ENCODE measurements around the gene PLEKHM2. TPM values are rescaled to one million over a fixed set of nuclear protein-coding genes. Genes with fewer than 3 reads are reported as not detected.

Gene PLEKHM2
- total RNA-seq, 2 experiments from 2014 or later: 48.2 to 50.1 TPM

- no peaks in the 10 kb centered on the region for H3K9me3 Mint-ChIP-seq (ENCODE audit: low read depth)
- H3K4me3 Mint-ChIP-seq: no peak overlapping the region
- H3K4me1 Mint-ChIP-seq: no peaks in the 10 kb centered on the region
- H3K27me3 Mint-ChIP-seq: peaks cover 6% of the 10 kb centered on the region
- DNase-seq (no peak), ATAC-seq (no peak)
- no peaks in the 10 kb centered on the region for H3K36me3 Mint-ChIP-seq (ENCODE audit: low read depth)
- CTCF ChIA-PET: interaction anchor here (0.6 to 0.8 kb wide), 2 partner anchors 9 to 13 kb away, joined by 3 to 4 read pairs; no protein-coding TSS in a partner anchor
- POLR2A ChIA-PET: no interaction called here
- H3K27ac Mint-ChIP-seq: no peak overlapping the region
- intact Hi-C loops (cut with DNase I, micrococcal nuclease): no loop called here
These were observed 81.5 kb downstream of the PLEKHM2 start for GRCh38 chr1:15765495-15766194.

- Mint-ChIP-seq H3K9me3 (ENCODE audit: low read depth) (no peaks in the 10 kb centered on the region), H3K4me3 (no peak overlapping the region), H3K36me3 (ENCODE audit: low read depth) (no peaks in the 10 kb centered on the region), H3K4me1 (no peaks in the 10 kb centered on the region), H3K27ac (no peak overlapping the region), H3K27me3 (peaks cover 5% of the 10 kb centered on the region)
- DNase-seq: no peak
- intact Hi-C loops (cut with DNase I, micrococcal nuclease): no loop called here
- ATAC-seq: no peak
- CTCF ChIA-PET: no interaction called here
- POLR2A ChIA-PET: no interaction called here
These were observed 83.8 kb downstream of the PLEKHM2 start for GRCh38 chr1:15767941-15768340.

GRCh38 chr1:15768388-15768787, 84.3 kb downstream of the PLEKHM2 start:
- ATAC-seq (no peak), DNase-seq (no peak)
- Mint-ChIP-seq H3K4me3 (no peak overlapping the region), H3K36me3 (ENCODE audit: low read depth) (no peaks in the 10 kb centered on the region), H3K27ac (no peak overlapping the region), H3K9me3 (ENCODE audit: low read depth) (no peaks in the 10 kb centered on the region), H3K4me1 (no peaks in the 10 kb centered on the region), H3K27me3 (peaks cover 5% of the 10 kb centered on the region)
- ChIA-PET CTCF (no interaction called here), POLR2A (no interaction called here)
- intact Hi-C loops (cut with DNase I, micrococcal nuclease): no loop called here

GRCh38 chr1:15770313-15770962, 86.3 kb downstream of the PLEKHM2 start:
- no peak overlapping the region for H3K27ac Mint-ChIP-seq
- H3K4me1 Mint-ChIP-seq: no peaks in the 10 kb centered on the region
- H3K36me3 Mint-ChIP-seq (ENCODE audit: low read depth): no peaks in the 10 kb centered on the region
- intact Hi-C loops (cut with DNase I, micrococcal nuclease): no loop called here
- CTCF ChIA-PET: no interaction called here
- POLR2A ChIA-PET: interaction anchor here (0.8 kb wide), 1 partner anchor 205 kb away, joined by 8 read pairs; the partner anchor contains the start of gene ZBTB17
- H3K9me3 Mint-ChIP-seq (ENCODE audit: low read depth): no peaks in the 10 kb centered on the region
- no peak overlapping the region for H3K4me3 Mint-ChIP-seq
- ATAC-seq (no peak), DNase-seq (no peak)
- H3K27me3 Mint-ChIP-seq: peaks cover 5% of the 10 kb centered on the region

- H3K9me3 Mint-ChIP-seq (ENCODE audit: low read depth): no peaks in the 10 kb centered on the region
- H3K4me3 Mint-ChIP-seq: no peak overlapping the region
- intact Hi-C loops (cut with DNase I, micrococcal nuclease): no loop called here
- POLR2A ChIA-PET: no interaction called here
- H3K27me3 Mint-ChIP-seq: peaks cover 5% of the 10 kb centered on the region
- ATAC-seq: no peak
- no peak for DNase-seq
- H3K4me1 Mint-ChIP-seq: no peaks in the 10 kb centered on the region
- CTCF ChIA-PET: interaction anchor here (0.6 to 1.0 kb wide), 4 partner anchors 14 to 449 kb away, joined by 3 to 6 read pairs (median 3); no protein-coding TSS in a partner anchor
- no peak overlapping the region for H3K27ac Mint-ChIP-seq
- H3K36me3 Mint-ChIP-seq (ENCODE audit: low read depth): no peaks in the 10 kb centered on the region
These were observed 87.9 kb downstream of the PLEKHM2 start for GRCh38 chr1:15771836-15772515.

- H3K4me3 Mint-ChIP-seq: no peak overlapping the region
- ChIA-PET CTCF (interaction anchor here (0.5 to 1.2 kb wide), 5 partner anchors 15 to 1031 kb away, joined by 3 to 5 read pairs (median 3); no protein-coding TSS in a partner anchor), POLR2A (no interaction called here)
- no peak overlapping the region for H3K27ac Mint-ChIP-seq
- intact Hi-C loops (cut with DNase I, micrococcal nuclease): no loop called here
- no peaks in the 10 kb centered on the region for H3K9me3 Mint-ChIP-seq (ENCODE audit: low read depth)
- no peaks in the 10 kb centered on the region for H3K36me3 Mint-ChIP-seq (ENCODE audit: low read depth)
- ATAC-seq (no peak), DNase-seq (no peak)
- no peaks in the 10 kb centered on the region for H3K4me1 Mint-ChIP-seq
- peaks cover 5% of the 10 kb centered on the region for H3K27me3 Mint-ChIP-seq
These were observed 91.6 kb downstream of the PLEKHM2 start for GRCh38 chr1:15775706-15776105.

GRCh38 chr1:15777909-15778707, 94.0 kb downstream of the PLEKHM2 start:
- CTCF ChIA-PET: interaction anchor here (0.9 kb wide), 1 partner anchor 12 kb away, joined by 3 read pairs; no protein-coding TSS in a partner anchor
- intact Hi-C loops (cut with DNase I, micrococcal nuclease): no loop called here
- Mint-ChIP-seq H3K9me3 (ENCODE audit: low read depth) (no peaks in the 10 kb centered on the region), H3K27me3 (no peaks in the 10 kb centered on the region), H3K36me3 (ENCODE audit: low read depth) (no peaks in the 10 kb centered on the region), H3K4me1 (no peaks in the 10 kb centered on the region), H3K27ac (no peak overlapping the region), H3K4me3 (no peak overlapping the region)
- POLR2A ChIA-PET: interaction anchor here (0.7 kb wide), 1 partner anchor 198 kb away, joined by 8 read pairs; no protein-coding TSS in a partner anchor
- ATAC-seq (no peak), DNase-seq (no peak)

Other genes with a start within 250 kb of the PLEKHM2 start
- not detected for gene CTRC, start 245.9 kb upstream of the PLEKHM2 start, total RNA-seq
- gene CELA2A, start 227.6 kb upstream of the PLEKHM2 start, total RNA-seq: not detected
- gene CELA2B, start 208.2 kb upstream of the PLEKHM2 start, total RNA-seq: not detected
- 1 to 10 TPM; 7.6 to 9.6 TPM for gene CASP9, start 160.1 kb upstream of the PLEKHM2 start, total RNA-seq
- 10 to 100 TPM; 10.9 to 14.1 TPM for gene DNAJC16, start 157.5 kb upstream of the PLEKHM2 start, total RNA-seq
- 10 to 100 TPM; 18.1 to 24.0 TPM for gene AGMAT, start 99.3 kb upstream of the PLEKHM2 start, total RNA-seq
- 10 to 100 TPM; 30.2 to 34.0 TPM for gene DDI2, start 66.9 kb upstream of the PLEKHM2 start, total RNA-seq
- gene SLC25A34, start 51.9 kb downstream of the PLEKHM2 start, total RNA-seq: under 1 TPM; 0.82 to 0.86 TPM
- gene TMEM82, start 58.2 kb downstream of the PLEKHM2 start, total RNA-seq: not detected
- gene FBLIM1, start 74.5 kb downstream of the PLEKHM2 start, total RNA-seq: under 1 TPM in 1 of 2 experiments, not detected in 1; 0.09 TPM
- 1 to 10 TPM; 1.4 to 1.9 TPM for gene UQCRHL, start 123.3 kb downstream of the PLEKHM2 start, total RNA-seq
- 10 to 100 TPM; 43.2 to 52.7 TPM for gene SPEN, start 163.4 kb downstream of the PLEKHM2 start, total RNA-seq

Data from activated CD4-positive, alpha-beta T cell treated with anti-CD3 and anti-CD28 coated beads for 36 hours (primary cell).